Fibroblast of lung (primary cell): Measurements from ENCODE around the gene MTHFD1. TPM values are rescaled to one million over a fixed set of nuclear protein-coding genes. Genes with fewer than 3 reads are reported as not detected.

Source experiments
- DNase-seq, 2 donors: peaks; one replicate each; pipeline versions ENCODE4 v3.0.0 to v3.0.0-alpha.2; 2010; ENCODE audit warnings: low read depth in 2 of 2
- H2AFZ ChIP-seq: 2 replicates; pipeline ENCODE4 v1.5.1; 2012; ENCODE audit warnings: low read length, control low read depth, inconsistent platforms
- H3K27ac ChIP-seq: 2 replicates; pipeline ENCODE4 v1.5.1; 2011; ENCODE audit warnings: low read length, control low read depth; ENCODE audit not compliant: insufficient read depth
- H3K27me3 ChIP-seq: 2 replicates; pipeline ENCODE4 v1.5.1; 2011; ENCODE audit warnings: mild to moderate bottlenecking, low read length; ENCODE audit not compliant: control insufficient read depth, insufficient read depth
- H3K36me3 ChIP-seq: 2 replicates; pipeline ENCODE4 v1.5.1; 2011; ENCODE audit warnings: low read length; ENCODE audit not compliant: control insufficient read depth, insufficient read depth
- H3K4me1 ChIP-seq: 2 replicates; pipeline ENCODE4 v1.5.1; 2011; ENCODE audit warnings: low read length; ENCODE audit not compliant: control insufficient read depth, insufficient read depth; ENCODE audit errors: extremely low read depth
- H3K4me2 ChIP-seq: 2 replicates; pipeline ENCODE4 v1.5.1; 2011; ENCODE audit warnings: low read length, control low read depth; ENCODE audit not compliant: insufficient read depth; ENCODE audit errors: extremely low read depth
- H3K4me3 ChIP-seq, 4 experiments: fragments of 200-600 bp in 1 of 4; sonication (generic) in 1 of 4; replicated peaks in 1 of 4; 2 replicates each; pipeline ENCODE4 v1.5.1; 2011 to 2016; ENCODE audit warnings: low read length in 4 of 4, low read depth in 3 of 4, mild to moderate bottlenecking in 3 of 4, control low read depth in 2 of 4, inconsistent platforms in 1 of 4, mixed read lengths in 1 of 4; ENCODE audit not compliant: insufficient read depth in 1 of 4; ENCODE audit errors: control extremely low read depth in 1 of 4
- H3K79me2 ChIP-seq: 2 replicates; pipeline ENCODE4 v1.5.1; 2012; ENCODE audit warnings: mild to moderate bottlenecking, low read length, inconsistent platforms; ENCODE audit not compliant: control insufficient read depth, insufficient read depth
- H3K9ac ChIP-seq: 2 replicates; pipeline ENCODE4 v1.5.1; 2011; ENCODE audit warnings: mild to moderate bottlenecking, low read length, control low read depth; ENCODE audit not compliant: insufficient read depth
- H3K9me3 ChIP-seq: 2 replicates; pipeline ENCODE4 v1.5.1; 2012; ENCODE audit warnings: low read depth, low read length; ENCODE audit not compliant: control insufficient read depth, insufficient read depth
- H4K20me1 ChIP-seq: 2 replicates; pipeline ENCODE4 v1.5.1; 2011; ENCODE audit warnings: low read length; ENCODE audit not compliant: control insufficient read depth, insufficient read depth; ENCODE audit errors: extremely low read depth
- EZH2 ChIP-seq: IDR thresholded peaks from 2 replicates; pipeline ENCODE4 v1.5.1; 2012; ENCODE audit warnings: low read length, control low read depth, mild to moderate bottlenecking; ENCODE audit errors: missing control alignments
- polyA plus RNA-seq, 2 donors: library from polyadenylated mRNA; depleted of rRNA in 1 of 2; stranded (reverse) in 1 of 2; unstranded in 1 of 2; fragments of >200 nt; gene quantifications; 2 replicates each; pipeline ENCODE4 v1.2.1, GENCODE V29; 2011 to 2012; ENCODE audit warnings: missing spikeins in 1 of 2
- total RNA-seq: library from RNA; depleted of rRNA; stranded (reverse); fragments of >200 nt; gene quantifications from 2 replicates; pipeline ENCODE4 v1.2.1, GENCODE V29; 2014
- TF ChIP-seq, protein P1 (sequence below), 2 donors: IDR thresholded peaks in 1 of 2; conservative IDR thresholded peaks in 1 of 2; 1 replicate in 1 of 2; 2 replicates in 1 of 2; pipeline ENCODE4 v1.5.1; 2011 to 2012; ENCODE audit warnings: low read length in 2 of 2, control low read depth in 1 of 2, inconsistent platforms in 1 of 2, low read depth in 1 of 2, mild to moderate bottlenecking in 1 of 2

The MTHFD1 gene
- total and polyA plus RNA-seq, 2 donors (not counting 1 experiment from before 2014, with no cell fraction given) = 39.4 to 41.6 TPM

GRCh38 chr14:64438181-64438841 lies 50.2 kb downstream of the MTHFD1 start:
- Histone ChIP-seq H3K4me3 (no peak overlapping the region), H3K9ac (no peak overlapping the region), H2AFZ (no peak overlapping the region), H4K20me1 (no peaks in the 10 kb centered on the region), H3K4me1 (peaks cover 8% of the 10 kb centered on the region), H3K36me3 (peaks cover 10% of the 10 kb centered on the region), H3K9me3 (no peaks in the 10 kb centered on the region), H3K4me2 (peak overlapping the region; percentile 32), H3K79me2 (no peaks in the 10 kb centered on the region), H3K27me3 (no peaks in the 10 kb centered on the region), H3K27ac (peak overlapping the region; percentile 38)
- TF ChIP-seq, protein P1, sequence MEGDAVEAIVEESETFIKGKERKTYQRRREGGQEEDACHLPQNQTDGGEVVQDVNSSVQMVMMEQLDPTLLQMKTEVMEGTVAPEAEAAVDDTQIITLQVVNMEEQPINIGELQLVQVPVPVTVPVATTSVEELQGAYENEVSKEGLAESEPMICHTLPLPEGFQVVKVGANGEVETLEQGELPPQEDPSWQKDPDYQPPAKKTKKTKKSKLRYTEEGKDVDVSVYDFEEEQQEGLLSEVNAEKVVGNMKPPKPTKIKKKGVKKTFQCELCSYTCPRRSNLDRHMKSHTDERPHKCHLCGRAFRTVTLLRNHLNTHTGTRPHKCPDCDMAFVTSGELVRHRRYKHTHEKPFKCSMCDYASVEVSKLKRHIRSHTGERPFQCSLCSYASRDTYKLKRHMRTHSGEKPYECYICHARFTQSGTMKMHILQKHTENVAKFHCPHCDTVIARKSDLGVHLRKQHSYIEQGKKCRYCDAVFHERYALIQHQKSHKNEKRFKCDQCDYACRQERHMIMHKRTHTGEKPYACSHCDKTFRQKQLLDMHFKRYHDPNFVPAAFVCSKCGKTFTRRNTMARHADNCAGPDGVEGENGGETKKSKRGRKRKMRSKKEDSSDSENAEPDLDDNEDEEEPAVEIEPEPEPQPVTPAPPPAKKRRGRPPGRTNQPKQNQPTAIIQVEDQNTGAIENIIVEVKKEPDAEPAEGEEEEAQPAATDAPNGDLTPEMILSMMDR (conservative IDR thresholded peaks at IDR 0.05 in 1 of 2, IDR thresholded peaks at IDR 0.05 in 1 of 2; ENCODE audit: low read depth in 1 of 2, low read length in 2 of 2) = no peak
- TF ChIP-seq EZH2 = no peak
- DNase-seq = peak; percentile 76 to 95

DNA sequence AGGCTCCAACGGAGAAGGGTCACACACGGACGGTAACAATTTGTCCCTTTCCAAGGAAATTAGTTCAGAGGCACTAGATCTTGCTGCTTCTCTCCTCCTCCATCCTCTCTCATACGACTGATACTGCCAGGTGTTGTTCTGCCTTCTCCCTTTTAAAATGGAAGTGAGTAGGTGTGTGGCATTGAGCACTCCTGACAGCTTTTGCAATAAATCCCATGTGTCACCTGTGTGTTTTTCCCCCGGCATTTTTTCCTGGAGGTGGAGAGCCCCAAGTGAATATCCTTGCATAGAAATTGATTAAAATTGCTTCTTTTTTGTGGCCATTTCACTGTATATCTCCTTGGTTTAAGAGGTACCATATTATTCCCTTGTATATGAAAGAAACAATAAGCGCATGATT lies 51.0 kb downstream of the MTHFD1 start:
- Histone ChIP-seq H3K4me3 (no peak overlapping the region), H3K27me3 (no peaks in the 10 kb centered on the region), H3K27ac (peak overlapping the region; percentile 51), H3K9me3 (no peaks in the 10 kb centered on the region), H4K20me1 (no peaks in the 10 kb centered on the region), H3K79me2 (no peaks in the 10 kb centered on the region), H3K9ac (no peak overlapping the region), H2AFZ (no peak overlapping the region), H3K4me2 (no peak overlapping the region), H3K36me3 (peaks cover 8% of the 10 kb centered on the region), H3K4me1 (peaks cover 8% of the 10 kb centered on the region)
- DNase-seq = no peak
- TF ChIP-seq, protein P1 (conservative IDR thresholded peaks at IDR 0.05 in 1 of 2, IDR thresholded peaks at IDR 0.05 in 1 of 2; ENCODE audit: low read depth in 1 of 2, low read length in 2 of 2) = no peak
- no peak for TF ChIP-seq EZH2

DNA sequence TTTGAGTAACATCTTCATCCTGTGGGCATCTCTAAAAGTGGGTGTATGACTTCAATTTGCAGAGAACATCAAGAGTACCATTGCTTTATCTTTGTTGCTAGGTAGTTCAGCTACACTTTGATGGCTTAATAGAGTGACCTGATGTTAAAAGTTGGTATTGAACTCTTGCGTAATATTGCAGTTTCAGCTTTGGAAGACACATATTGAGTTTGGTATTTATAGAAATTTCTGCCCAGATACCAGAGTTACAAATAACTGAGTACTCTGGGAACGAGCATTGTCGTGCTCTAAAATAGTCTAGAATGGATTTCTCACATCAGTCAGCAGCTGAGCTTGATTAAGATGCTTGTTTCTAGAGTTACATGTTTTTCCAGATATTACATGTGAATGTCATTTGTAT lies 52.3 kb downstream of the MTHFD1 start:
- Histone ChIP-seq H2AFZ (no peak overlapping the region), H3K79me2 (no peaks in the 10 kb centered on the region), H3K27ac (no peak overlapping the region), H3K4me1 (peaks cover 9% of the 10 kb centered on the region), H3K9me3 (no peaks in the 10 kb centered on the region), H3K27me3 (no peaks in the 10 kb centered on the region), H3K36me3 (peaks cover 11% of the 10 kb centered on the region), H4K20me1 (no peaks in the 10 kb centered on the region), H3K4me3 (no peak overlapping the region), H3K4me2 (no peak overlapping the region), H3K9ac (no peak overlapping the region)
- peak in 1 of 2 donors; percentile 35 for DNase-seq
- TF ChIP-seq, protein P1 (conservative IDR thresholded peaks at IDR 0.05 in 1 of 2, IDR thresholded peaks at IDR 0.05 in 1 of 2; ENCODE audit: low read depth in 1 of 2, low read length in 2 of 2) = no peak
- TF ChIP-seq EZH2 = no peak
